Lung microvascular endothelial cell (primary cell): ENCODE measurements around the gene MYO18A. TPM values are rescaled to one million over a fixed set of nuclear protein-coding genes. Genes with fewer than 3 reads are reported as not detected.

Source experiments
- DNase-seq, 2 donors: peaks; one replicate each; pipeline versions ENCODE4 v3.0.0 to v3.0.0-alpha.2; 2010; ENCODE audit warnings: low read depth in 2 of 2
- total RNA-seq: library from RNA; depleted of rRNA; stranded (reverse); fragments of >200 nt; gene quantifications from 2 replicates; pipeline ENCODE4 v1.2.1, GENCODE V29; 2014

MYO18A gene
- total RNA-seq, 1 donor from 2014 or later: 26.2 TPM

GRCh38 chr17:29165800-29166506, 14.2 kb downstream of the MYO18A start:
- no peak for DNase-seq

- DNase-seq: no peak
These were observed 14.9 kb downstream of the MYO18A start for GRCh38 chr17:29165261-29165660.

DNA sequence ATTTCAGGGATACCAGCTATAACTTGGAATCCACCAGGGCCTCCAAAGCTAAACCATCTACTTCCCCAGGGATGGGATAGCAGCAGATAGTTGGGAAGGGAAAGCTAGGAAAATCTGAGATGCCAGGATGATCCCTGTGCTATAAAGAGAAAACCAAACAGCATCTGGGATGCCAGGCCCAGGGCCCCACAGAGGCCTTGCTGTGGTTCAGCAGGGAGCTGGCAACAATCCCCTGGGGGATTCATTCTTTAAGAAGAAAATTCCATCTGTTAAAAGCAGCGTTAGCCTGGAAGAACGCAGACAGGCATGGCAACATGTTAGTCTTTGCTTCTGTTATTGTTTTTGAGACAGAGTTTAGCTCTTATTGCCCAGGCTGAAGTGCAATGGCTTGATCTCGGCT, 16.6 kb downstream of the MYO18A start:
- DNase-seq: no peak

DNA sequence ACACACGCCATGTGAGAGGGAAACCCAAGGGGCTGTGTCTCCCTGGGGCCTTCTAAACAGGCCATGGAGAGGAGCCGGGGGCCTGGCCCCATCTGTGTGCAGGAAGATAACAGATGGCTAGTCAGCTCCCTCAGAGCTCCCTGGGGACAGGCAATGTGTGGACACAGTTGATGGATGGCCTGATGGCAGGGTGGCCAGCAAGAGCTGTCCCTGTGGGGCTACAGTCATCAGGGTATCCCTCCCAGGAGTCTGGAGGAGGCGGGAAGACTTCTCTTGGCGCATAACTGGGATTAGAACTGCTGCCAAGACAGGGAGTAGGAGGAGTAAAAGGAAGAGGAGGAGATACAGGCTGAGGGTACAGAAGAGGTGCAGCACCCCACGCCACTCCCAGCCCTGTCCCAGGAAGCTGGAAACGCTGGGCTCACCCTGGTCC, 17.3 kb downstream of the MYO18A start:
- no peak for DNase-seq

GRCh38 chr17:29162082-29162908, 17.9 kb downstream of the MYO18A start:
- DNase-seq: no peak

- no peak for DNase-seq
These were observed 19.9 kb downstream of the MYO18A start for GRCh38 chr17:29160253-29160652.

DNA sequence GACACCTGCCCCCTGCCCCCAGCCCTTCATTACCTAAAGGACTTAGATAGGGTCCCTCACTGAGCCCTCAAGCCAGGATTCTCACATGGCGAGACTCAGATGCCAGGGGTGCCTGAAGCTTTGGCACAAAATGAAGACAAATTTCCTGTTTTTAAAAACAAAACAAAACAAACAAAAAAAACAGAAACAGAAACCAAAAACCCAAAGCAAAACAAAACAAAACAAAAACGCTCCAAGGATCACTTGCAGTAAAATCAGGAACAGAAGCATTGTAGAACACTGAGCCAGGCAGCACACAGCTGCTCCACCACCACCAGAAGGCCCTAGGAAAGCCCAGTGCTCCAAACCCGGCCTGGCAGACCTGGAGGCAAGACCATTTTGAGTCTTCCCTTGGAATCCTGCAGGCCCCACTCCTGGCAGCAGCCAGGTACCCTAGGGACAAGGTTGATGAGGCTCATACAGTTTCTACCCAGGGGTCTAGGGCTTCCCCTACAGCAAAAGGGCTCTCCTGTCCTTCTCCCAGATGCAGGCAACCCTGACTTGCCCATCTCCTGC, 20.8 kb downstream of the MYO18A start:
- no peak for DNase-seq

GRCh38 chr17:29158488-29159275, 21.5 kb downstream of the MYO18A start:
- no peak for DNase-seq

DNA sequence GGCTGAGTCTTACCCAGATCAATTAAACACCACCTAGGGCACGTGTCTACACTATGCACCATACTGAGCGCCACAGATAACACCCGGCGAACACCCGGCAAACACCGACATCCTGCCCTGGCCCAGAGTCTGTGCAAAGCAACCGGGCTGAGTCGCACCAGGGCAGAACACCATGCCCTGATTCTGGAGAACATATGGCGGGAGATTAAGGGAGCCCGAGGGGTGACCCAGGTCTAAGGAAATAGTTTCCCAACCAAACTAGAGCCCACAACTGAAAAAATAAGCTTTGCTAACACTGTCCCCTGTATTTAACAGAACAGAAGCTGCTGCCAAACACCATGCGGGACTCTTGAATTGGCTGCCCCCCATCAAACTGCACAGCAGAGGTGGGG, 22.1 kb downstream of the MYO18A start:
- peak in 1 of 2 donors; percentile 37 for DNase-seq

- no peak for DNase-seq
These were observed 22.9 kb downstream of the MYO18A start for GRCh38 chr17:29157310-29157709.

GRCh38 chr17:29156781-29157180, 23.4 kb downstream of the MYO18A start:
- peak in 1 of 2 donors; percentile 92 for DNase-seq

DNA sequence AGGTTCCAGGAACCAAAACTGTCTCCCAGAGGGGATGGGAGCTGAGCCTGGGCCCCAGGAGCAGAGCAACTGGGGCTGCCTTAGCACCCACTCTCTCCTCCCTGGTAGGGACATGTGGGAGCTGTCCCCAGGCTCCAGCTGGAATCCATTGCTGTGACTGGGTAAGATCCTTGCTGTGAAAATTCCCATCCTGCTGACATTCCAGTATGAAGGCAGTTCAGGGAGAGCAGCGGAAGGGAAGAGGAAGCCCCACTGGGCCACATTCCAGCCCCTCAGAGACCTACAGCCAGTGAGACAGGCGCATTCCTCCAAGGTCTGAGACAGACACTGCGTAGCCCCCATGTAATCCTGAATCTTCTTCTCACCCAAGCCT, 24.2 kb downstream of the MYO18A start:
- DNase-seq: peak; percentile 56 to 66

GRCh38 chr17:29155227-29155965, 24.8 kb downstream of the MYO18A start:
- peak; percentile 55 to 57 for DNase-seq

GRCh38 chr17:29154516-29155226, 25.5 kb downstream of the MYO18A start:
- DNase-seq: no peak

DNA sequence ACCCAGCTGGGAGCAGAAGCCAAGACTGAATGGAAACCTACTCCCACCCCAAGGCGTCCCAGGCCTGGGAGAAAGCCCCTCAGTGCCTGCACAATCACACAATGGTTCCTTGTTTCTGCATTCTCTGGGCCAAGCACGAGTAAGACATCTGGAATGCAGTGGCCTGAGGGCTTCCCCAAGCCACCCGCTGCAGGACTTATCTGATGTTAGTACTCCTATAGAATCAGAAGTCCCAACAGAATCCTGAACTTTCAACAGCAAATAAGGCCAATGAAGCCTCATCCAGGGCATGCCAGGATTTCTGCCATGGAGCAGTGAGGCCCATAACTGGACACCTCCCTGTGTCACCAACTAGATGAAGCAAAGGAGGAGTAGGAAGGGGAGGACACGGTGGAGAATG, 28.6 kb downstream of the MYO18A start:
- no peak for DNase-seq

DNA sequence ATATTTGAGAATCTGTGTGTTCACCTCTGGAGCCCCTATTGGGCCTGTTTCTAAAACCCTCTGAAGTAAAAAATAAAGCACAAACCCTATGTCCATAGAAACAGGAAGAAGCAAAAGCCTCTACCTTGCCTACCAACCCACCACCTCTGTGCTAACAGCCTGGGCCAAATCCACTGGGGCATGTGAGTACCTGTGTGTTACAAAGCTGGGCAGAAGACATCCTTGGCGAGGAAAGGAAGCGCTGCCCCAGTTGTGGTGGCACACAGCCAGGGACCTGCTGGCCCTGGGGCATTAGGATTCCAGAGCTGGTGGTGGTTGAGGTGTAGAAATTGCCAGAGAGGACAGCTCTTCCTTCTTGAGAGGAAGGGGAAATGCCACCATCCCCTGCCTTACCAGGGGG, 30.0 kb downstream of the MYO18A start:
- DNase-seq: no peak

DNA sequence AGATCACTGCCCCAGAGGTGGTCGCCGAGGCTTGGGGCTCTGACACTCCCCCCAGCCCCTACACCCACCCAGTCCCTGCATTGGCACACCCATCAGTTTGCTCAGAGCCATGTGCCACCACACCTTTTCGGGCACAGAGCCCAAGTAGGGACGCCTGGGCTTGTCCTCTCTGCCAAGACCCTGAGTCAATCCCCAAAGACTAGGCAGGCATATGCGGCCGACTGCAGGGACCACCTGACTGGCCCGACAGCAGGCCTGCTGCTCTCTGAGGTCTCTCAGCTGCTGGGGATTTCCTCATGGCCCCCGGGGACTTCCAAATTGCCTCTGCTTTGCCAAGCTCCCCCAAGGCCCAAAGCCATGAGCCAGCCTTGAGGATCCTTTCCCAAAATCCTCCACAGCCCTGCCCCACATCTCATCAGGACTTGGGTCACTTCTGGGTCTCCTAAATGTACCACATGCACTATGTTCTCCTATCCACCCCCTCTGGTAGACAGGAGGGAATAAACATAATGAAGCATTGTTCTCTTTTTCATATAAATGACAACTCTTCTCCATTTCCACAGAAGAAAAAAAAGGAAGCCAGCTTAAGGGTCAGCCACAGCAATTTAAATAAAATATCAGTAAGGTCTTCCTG, 30.6 kb downstream of the MYO18A start:
- no peak for DNase-seq

- peak; percentile 92 to 96 for DNase-seq
These were observed 31.3 kb downstream of the MYO18A start for GRCh38 chr17:29148790-29149430.

- DNase-seq: no peak
These were observed 31.9 kb downstream of the MYO18A start for GRCh38 chr17:29148257-29148789.
